GM18868 (cell line): Measurements from ENCODE around the gene STK35.

Source experiments
- ATAC-seq: cut with Tn5 transposase; IDR thresholded peaks from one replicate; pipeline ENCODE4 v1.9.1; 2021; ENCODE audit warnings: mild to moderate bottlenecking, moderate library complexity; ENCODE audit not compliant: unreplicated experiment

The STK35 gene

GRCh38 chr20:2132461-2132901, 30.9 kb downstream of the STK35 start:
- ATAC-seq: no peak

GRCh38 chr20:2133318-2134183, 31.9 kb downstream of the STK35 start:
- ATAC-seq: no peak

GRCh38 chr20:2135013-2135412, 33.4 kb downstream of the STK35 start:
- no peak for ATAC-seq

GRCh38 chr20:2136275-2136674, 34.6 kb downstream of the STK35 start:
- no peak for ATAC-seq

- ATAC-seq: no peak
Measured at GRCh38 chr20:2137552-2138201, 36.0 kb downstream of the STK35 start.

GRCh38 chr20:2138396-2138795, 36.8 kb downstream of the STK35 start:
- ATAC-seq: no peak

GRCh38 chr20:2139250-2139649, 37.6 kb downstream of the STK35 start:
- no peak for ATAC-seq

GRCh38 chr20:2139736-2140135, 38.1 kb downstream of the STK35 start:
- no peak for ATAC-seq

- no peak for ATAC-seq
Measured at GRCh38 chr20:2140561-2140960, 38.9 kb downstream of the STK35 start.

- ATAC-seq: no peak
Measured at GRCh38 chr20:2141600-2142575, 40.3 kb downstream of the STK35 start.

GRCh38 chr20:2142649-2143048, 41.0 kb downstream of the STK35 start:
- ATAC-seq: no peak

- no peak for ATAC-seq
Measured at GRCh38 chr20:2143594-2143993, 42.0 kb downstream of the STK35 start.

- ATAC-seq: no peak
Measured at GRCh38 chr20:2144850-2145249, 43.2 kb downstream of the STK35 start.

GRCh38 chr20:2145376-2145775, 43.7 kb downstream of the STK35 start:
- ATAC-seq: no peak

- ATAC-seq: no peak
Measured at GRCh38 chr20:2146080-2146867, 44.6 kb downstream of the STK35 start.

GRCh38 chr20:2149507-2149906, 47.9 kb downstream of the STK35 start:
- no peak for ATAC-seq

GRCh38 chr20:2150660-2151059, 49.0 kb downstream of the STK35 start:
- ATAC-seq: no peak

- ATAC-seq: no peak
Measured at GRCh38 chr20:2151858-2152281, 50.2 kb downstream of the STK35 start.

- ATAC-seq: no peak
Measured at GRCh38 chr20:2152317-2152716, 50.7 kb downstream of the STK35 start.

GRCh38 chr20:2153326-2153725, 51.7 kb downstream of the STK35 start:
- no peak for ATAC-seq
